HG02870 (cell line): Measurements from ENCODE around the gene FADS3.

Experiments used
- ATAC-seq: cut with Tn5 transposase; IDR thresholded peaks from one replicate; pipeline ENCODE4 v1.9.1; 2021; ENCODE audit warnings: mild to moderate bottlenecking, moderate library complexity; ENCODE audit not compliant: unreplicated experiment

Gene FADS3

DNA sequence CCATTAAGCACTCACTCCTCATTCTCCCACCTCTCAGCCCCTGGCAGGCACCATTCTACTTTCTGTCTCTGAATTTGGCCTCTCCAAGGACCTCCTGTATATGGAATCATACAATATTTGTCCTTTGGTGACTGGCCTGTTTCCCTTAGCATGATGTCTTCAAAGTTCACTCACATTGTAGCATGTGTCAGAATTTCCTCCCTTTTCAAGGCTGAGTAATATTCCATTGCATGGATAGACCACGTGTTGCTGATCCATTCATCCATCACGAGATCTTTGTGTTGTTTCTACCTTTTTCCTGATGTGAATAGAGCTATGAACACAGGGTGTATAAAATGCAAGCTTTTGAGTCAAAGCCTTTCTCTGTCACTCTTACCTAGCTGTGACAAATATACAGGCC lies 51.6 kb downstream of the FADS3 start:
- ATAC-seq: no peak

DNA sequence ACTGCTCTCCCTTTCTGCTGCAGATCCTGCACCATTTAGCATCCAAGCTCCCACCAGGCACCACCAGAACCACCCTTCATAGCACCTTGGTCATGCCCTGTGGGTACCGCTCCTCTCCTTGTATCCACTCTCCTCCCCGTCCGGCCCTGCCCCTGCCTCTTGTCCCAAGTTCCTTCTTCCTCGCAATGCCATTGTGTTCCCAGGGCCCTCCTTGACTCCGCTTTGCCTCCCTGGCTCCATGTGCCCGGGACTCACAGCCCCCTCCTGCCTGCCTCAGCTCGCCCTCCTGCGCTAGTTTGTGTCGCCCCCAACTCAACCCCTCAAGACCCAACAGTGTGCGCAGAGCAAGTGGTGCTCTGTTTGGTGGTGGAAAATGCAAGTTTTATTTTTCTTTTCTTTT lies 52.4 kb downstream of the FADS3 start:
- no peak for ATAC-seq

DNA sequence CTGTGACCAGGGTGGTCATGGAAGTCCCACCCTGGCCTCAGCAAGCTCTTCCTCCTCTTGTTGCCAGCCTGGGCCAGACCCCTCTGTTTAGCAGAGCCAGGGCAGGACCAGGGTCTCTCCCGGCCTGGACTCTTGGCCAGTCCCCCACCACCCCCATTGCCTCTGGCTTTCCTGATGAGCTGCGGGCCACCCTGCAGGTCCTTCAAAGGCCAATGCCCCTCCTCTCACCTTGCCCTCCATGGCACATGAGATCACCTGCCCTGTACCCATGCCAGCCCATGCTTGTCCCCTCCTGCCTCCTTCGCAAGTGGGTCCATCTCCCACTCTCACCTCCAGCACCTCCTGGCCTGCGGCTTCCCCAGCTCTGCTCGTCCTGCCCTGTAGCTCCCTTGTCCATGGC lies 52.8 kb downstream of the FADS3 start:
- no peak for ATAC-seq

DNA sequence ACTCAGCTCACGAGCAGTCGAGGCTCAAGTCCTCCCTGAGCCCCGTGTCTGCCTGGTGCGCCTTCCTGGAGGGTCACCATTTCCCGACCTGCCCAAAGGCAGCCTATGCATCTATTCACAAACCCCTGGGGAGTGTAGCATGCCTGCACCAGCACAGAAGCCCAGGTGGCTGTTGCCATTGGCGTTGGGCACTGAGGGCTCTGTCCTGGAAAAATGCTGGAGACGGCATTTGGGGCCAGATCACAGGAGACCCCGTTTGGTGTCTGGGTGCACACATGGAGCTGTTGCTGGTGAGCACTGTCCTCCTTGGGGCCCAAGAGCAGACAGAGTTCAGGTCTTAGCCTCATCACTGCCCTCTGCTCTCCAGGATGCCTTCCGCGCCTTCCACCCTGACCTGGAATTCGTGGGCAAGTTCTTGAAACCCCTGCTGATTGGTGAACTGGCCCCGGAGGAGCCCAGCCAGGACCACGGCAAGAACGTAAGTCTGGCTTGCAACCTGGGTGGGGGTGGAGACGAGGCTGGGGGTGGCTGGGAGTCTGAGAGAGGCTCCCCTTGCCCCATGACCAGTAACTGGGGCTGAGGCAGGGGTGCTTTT lies 53.8 kb downstream of the FADS3 start:
- no peak for ATAC-seq

- ATAC-seq: no peak
Observed at GRCh38 chr11:61836193-61836592, 55.2 kb downstream of the FADS3 start.

DNA sequence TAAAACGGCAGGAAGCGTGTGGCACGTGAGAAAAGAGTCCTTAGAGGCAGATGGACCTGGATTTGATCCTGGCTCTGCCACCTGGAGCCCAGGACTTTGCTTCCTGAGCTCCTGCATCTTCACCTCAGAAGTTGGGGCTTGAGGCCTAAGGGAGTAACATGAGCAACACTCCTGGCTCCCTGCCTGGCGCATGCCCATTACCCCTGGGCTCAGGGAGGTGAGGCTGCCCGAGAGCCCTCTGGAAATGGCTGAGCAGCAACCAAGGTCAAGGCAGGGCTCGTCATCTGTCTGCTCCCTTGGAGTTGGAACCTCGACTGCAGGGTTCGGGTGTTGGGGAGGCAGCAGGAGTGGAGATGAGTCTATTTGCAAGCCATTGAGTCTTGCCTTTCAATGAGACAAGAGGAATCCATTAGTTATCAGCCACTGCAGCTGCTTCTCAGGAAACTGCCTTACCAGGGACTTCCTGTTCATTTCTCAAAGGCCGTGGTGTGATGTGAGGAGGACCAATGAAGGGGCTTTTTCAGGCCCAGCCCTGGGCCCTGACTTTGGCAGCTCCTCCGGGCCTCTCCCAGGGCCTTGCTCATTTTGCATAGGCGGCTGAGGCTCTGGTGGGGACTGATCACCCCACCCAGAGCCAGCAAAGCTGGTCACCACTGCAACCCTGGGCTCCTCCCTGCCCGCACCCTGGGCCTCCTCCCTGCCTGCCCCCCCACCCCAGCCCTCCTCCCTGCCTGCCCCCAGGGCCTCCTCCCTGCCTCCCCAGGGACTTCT lies 56.9 kb downstream of the FADS3 start:
- ATAC-seq: peak; percentile 89

GRCh38 chr11:61833926-61834277 lies 57.4 kb downstream of the FADS3 start:
- ATAC-seq: no peak

GRCh38 chr11:61833471-61833870 lies 57.9 kb downstream of the FADS3 start:
- ATAC-seq: no peak

DNA sequence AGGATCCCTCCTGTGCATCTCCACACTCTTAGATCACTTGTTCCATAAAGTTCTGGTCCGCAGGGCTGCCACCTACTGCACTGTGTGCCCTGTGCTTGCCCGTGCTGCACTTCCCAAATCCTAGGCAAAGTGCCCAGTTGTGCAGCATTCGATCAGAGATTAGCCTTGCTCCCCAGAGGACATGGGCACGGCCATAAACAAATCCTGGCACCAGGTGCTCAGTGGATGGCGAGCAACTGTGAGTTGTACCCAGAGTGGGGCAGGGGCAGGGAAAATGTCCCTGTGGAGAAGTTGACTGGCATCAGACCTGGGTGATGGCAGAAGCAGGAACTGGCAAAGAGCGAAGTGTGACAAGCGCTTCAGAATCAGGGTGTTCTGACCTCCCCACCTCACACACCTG lies 58.6 kb downstream of the FADS3 start:
- no peak for ATAC-seq

GRCh38 chr11:61832207-61832606 lies 59.1 kb downstream of the FADS3 start:
- ATAC-seq: no peak

DNA sequence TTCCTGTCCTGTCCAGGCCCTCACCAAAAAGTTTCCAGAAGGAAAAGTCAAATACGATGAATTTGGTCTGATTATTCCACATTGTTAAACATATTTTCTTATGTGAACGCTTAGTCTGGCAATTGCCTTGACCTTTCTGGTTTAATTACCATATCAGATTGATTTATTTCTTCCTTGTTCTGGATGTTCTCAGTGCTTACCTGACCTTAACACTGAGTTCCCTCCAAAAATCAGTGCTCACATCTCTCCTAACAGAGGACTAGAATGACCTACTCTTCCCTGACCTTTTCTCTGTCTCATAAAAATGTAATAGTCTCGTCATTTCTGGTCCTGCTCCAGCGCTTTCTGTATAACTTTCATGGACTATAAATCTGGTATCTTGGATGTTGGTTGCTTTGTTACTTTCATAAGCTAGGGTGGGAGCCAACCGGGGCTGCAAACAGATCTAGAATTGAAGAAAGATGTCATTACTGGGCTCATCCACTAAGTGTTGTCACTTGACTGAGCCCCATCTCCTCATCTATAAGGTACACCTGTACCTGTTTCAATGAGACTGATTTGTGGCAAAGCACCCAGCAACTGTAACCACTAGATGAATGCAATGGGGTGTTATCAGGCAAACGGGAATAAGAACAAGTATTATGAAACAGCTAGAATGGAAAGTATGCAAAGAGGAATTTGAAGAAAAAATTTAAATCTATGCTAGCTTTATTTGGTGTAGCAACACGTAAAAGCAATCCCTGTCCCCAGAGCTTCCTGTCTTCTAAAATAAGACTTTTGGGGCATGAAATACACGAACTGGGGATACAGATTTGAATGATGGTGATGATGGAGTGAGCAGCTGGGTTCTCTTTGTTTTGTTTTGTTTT lies 60.9 kb downstream of the FADS3 start:
- no peak for ATAC-seq

- no peak for ATAC-seq
Observed at GRCh38 chr11:61829806-61830205, 61.5 kb downstream of the FADS3 start.

DNA sequence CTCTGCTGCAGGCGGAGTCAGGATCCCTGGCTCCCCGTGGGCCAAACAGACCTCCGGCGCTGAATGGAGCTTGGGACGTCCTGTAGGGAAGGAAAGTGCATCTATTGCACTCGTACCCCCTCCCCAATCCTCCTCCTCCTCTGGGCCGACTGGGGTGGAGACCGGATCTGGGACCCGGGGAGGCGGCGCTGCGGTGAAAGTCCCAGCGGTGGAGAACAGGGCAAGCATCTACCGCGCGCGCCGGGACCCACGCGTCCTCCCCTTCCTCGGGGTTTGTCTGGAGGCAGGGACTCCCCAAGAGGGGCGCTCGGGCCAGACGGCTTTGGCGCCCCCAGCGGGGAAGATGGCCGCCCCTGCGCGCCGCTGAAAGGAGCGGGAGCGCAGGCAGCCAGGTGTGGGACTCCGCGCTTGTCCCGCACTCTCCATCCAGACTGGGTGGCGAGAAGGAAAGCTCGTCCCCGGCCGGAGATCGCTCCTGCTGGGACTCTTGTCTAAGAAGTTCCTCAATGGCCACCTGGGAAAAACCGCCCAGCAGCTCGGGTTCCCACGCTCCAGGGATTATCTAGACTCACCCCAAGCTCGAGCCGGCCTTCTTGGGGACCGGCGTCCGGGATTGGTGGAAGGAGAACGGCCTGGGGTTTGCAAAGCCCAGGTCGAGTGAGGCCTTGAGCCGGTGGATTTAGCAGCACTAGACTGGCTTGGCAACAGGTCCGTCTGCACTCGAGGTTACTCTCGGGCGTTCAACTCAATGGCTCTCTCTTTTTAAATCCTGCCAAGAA lies 62.5 kb downstream of the FADS3 start:
- no peak for ATAC-seq

DNA sequence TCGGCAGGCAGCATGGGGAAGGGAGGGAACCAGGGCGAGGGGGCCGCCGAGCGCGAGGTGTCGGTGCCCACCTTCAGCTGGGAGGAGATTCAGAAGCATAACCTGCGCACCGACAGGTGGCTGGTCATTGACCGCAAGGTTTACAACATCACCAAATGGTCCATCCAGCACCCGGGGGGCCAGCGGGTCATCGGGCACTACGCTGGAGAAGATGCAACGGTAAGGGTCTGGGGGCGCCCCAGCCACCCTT lies 63.0 kb downstream of the FADS3 start:
- ATAC-seq: no peak

GRCh38 chr11:61827571-61828378 lies 63.6 kb downstream of the FADS3 start, which contains the start of gene FADS2:
Gene FADS2, plus strand, starts transcription at chr11:61828300. Its CDS starts 91 bp downstream, at chr11:61828391.
- ATAC-seq: peak; percentile 64

DNA sequence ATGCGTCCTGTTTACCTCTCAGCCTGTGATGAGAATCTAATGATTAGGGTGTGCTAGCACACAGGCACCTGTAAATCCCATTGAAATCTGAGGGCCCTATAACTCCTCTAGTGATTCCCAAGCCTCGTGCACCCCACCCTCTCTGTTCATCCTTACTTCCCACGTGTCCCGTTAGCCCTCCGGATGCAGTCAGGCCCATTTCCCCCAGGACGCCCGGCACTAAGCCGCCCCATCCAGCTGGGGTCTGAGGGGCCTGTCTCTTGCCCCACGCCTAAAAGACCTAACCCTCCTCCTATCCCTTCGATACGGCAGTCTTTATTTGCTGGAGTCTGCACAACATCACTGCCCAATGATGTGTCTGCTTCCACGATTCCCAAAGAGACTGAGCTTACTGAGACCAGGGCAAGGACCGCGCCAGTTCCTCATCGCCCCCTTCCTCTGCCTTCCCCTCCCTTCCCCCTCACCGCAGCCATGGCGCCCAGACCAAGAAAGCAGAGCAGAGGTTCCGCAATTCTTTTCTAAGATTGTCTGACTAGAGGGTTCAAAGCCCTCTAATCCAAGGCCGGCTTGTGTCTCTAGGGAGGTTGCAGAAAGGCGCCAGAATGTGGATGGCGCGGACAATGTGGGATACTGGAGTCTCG lies 64.3 kb downstream of the FADS3 start:
- no peak for ATAC-seq
